HG02981 (cell line): ENCODE results near the gene NARS2.

Experiments used
- ATAC-seq: cut with Tn5 transposase; IDR thresholded peaks from one replicate; pipeline ENCODE4 v1.9.1; 2021; ENCODE audit warnings: mild to moderate bottlenecking, moderate library complexity; ENCODE audit not compliant: unreplicated experiment

NARS2 gene

GRCh38 chr11:78417888-78418583 is 156.6 kb downstream of the NARS2 start:
- peak; percentile 42 for ATAC-seq

- ATAC-seq, result peak; percentile 12
Observed at GRCh38 chr11:78417175-78417887, 157.3 kb downstream of the NARS2 start, which contains the start of gene GAB2. Gene GAB2, minus strand, starts transcription at chr11:78417820. Its CDS starts 100 bp downstream, at chr11:78417720.

- ATAC-seq, result peak; percentile 42
Observed at GRCh38 chr11:78416285-78417174, 158.1 kb downstream of the NARS2 start.

GRCh38 chr11:78415338-78415737 is 159.3 kb downstream of the NARS2 start:
- no peak for ATAC-seq

GRCh38 chr11:78414321-78415051 is 160.2 kb downstream of the NARS2 start:
- no peak for ATAC-seq

- no peak for ATAC-seq
Observed at GRCh38 chr11:78408619-78409018, 166.0 kb downstream of the NARS2 start.

GRCh38 chr11:78406568-78407196 is 168.0 kb downstream of the NARS2 start:
- ATAC-seq, result no peak

- ATAC-seq, result no peak
Observed at GRCh38 chr11:78405805-78406204, 168.9 kb downstream of the NARS2 start.

- ATAC-seq, result no peak
Observed at GRCh38 chr11:78403781-78404180, 170.9 kb downstream of the NARS2 start.

GRCh38 chr11:78402847-78403246 is 171.8 kb downstream of the NARS2 start:
- ATAC-seq, result no peak

GRCh38 chr11:78400702-78401101 is 174.0 kb downstream of the NARS2 start:
- no peak for ATAC-seq

GRCh38 chr11:78400116-78400515 is 174.5 kb downstream of the NARS2 start:
- ATAC-seq, result no peak

- no peak for ATAC-seq
Observed at GRCh38 chr11:78399136-78399535, 175.5 kb downstream of the NARS2 start.

- ATAC-seq, result no peak
Observed at GRCh38 chr11:78398715-78399114, 175.9 kb downstream of the NARS2 start.

- ATAC-seq, result peak; percentile 92
Observed at GRCh38 chr11:78397398-78397797, 177.3 kb downstream of the NARS2 start.

GRCh38 chr11:78395597-78395996 is 179.1 kb downstream of the NARS2 start:
- no peak for ATAC-seq

GRCh38 chr11:78392854-78393253 is 181.8 kb downstream of the NARS2 start:
- no peak for ATAC-seq

- ATAC-seq, result no peak
Observed at GRCh38 chr11:78391424-78391823, 183.2 kb downstream of the NARS2 start.

GRCh38 chr11:78390809-78391208 is 183.9 kb downstream of the NARS2 start:
- ATAC-seq, result no peak
